ENCODE data around the gene ACTRT3. TPM values are rescaled to one million over a fixed set of nuclear protein-coding genes. Genes with fewer than 3 reads are reported as not detected.

Gene ACTRT3
- total and polyA plus RNA-seq, 12 donors = 0.32 to 4.4 (median 1.7) TPM

DNA sequence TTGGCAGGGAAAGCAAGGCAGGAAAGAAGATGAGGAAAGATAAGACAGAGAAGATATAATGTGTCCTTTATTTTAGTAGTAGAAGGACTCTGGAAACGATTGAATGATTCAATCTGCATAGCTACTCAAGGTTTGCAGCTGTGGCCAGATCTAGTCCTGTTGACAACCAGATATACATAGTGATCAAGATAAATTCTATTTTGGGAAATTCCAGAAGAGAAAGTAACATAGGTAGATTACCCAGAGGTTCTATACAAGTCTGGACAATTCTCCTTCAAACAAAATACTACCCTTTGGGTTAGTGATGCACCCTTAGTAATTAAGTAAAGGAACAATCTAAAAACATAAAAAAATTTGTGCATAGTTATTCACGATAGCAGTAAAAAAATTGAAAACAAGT is 13.9 kb downstream of the ACTRT3 start:
- Histone ChIP-seq H3K27me3 (no peaks in the 10 kb centered on the region), H3K36me3 (replicated peaks in 1 of 2) (no peaks in the 10 kb centered on the region), H3K9me3 (replicated peaks in 1 of 3) (no peaks in the 10 kb centered on the region), H3K4me3 (no peak overlapping the region), H3K27ac (no peak overlapping the region), H3K4me1 (replicated peaks in 1 of 2) (no peaks in the 10 kb centered on the region)
- no peak for DNase-seq
- intact Hi-C loops (cut with DNase I) = no loop called here
- WGBS, 4 donors = 48 to 57% (median 51%) methylated on average over 2 of the region's 2 CpGs
- TF ChIP-seq CTCF (IDR thresholded peaks at IDR 0.05) = no peak
- TF ChIP-seq POLR2A (IDR thresholded peaks at IDR 0.05) = no peak

- Histone ChIP-seq H3K4me1 (replicated peaks in 1 of 2) (no peaks in the 10 kb centered on the region), H3K4me3 (no peak overlapping the region), H3K9me3 (replicated peaks in 1 of 3) (no peaks in the 10 kb centered on the region), H3K36me3 (replicated peaks in 1 of 2) (no peaks in the 10 kb centered on the region), H3K27me3 (no peaks in the 10 kb centered on the region), H3K27ac (no peak overlapping the region)
- TF ChIP-seq POLR2A (IDR thresholded peaks at IDR 0.05) = no peak
- no peak for TF ChIP-seq CTCF (IDR thresholded peaks at IDR 0.05)
- WGBS, 4 donors = 77 to 90% (median 85%) methylated on average over 3 of the region's 3 CpGs
- intact Hi-C loops (cut with DNase I) = no loop called here
- DNase-seq = no peak
Measured at GRCh38 chr3:169754711-169755110, 14.7 kb downstream of the ACTRT3 start.

- Histone ChIP-seq H3K9me3 (replicated peaks in 1 of 3) (no peaks in the 10 kb centered on the region), H3K4me3 (no peak overlapping the region), H3K27ac (no peak overlapping the region), H3K4me1 (replicated peaks in 1 of 2) (no peaks in the 10 kb centered on the region), H3K27me3 (no peaks in the 10 kb centered on the region), H3K36me3 (replicated peaks in 1 of 2) (no peaks in the 10 kb centered on the region)
- intact Hi-C loops (cut with DNase I) = no loop called here
- TF ChIP-seq POLR2A (IDR thresholded peaks at IDR 0.05) = no peak
- no peak for TF ChIP-seq CTCF (IDR thresholded peaks at IDR 0.05)
- no peak for DNase-seq
- WGBS, 4 donors = 79 to 89% (median 83%) methylated on average over 2 of the region's 2 CpGs
Measured at GRCh38 chr3:169751875-169752274, 17.5 kb downstream of the ACTRT3 start.

DNA sequence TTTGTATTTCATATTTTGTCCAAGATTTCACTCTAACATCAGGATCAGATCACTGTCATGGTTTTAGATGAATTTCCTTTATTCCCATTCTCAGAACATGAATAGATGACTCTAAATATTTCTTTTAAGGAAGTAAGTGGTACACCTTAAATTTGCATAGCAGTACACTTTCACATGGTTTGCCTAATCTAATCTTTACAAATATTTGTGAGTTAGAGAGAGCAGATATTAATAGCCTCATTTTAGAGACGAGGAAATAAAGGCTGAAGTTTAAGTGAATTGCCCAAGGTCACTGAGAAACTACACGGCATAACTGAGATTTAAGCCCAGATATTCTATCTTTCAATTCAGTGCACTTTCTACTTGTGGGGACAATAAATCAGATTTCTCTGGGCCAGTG is 18.7 kb downstream of the ACTRT3 start:
- WGBS, 4 donors = 21 to 39% (median 38%) methylated on average over 2 of the region's 2 CpGs
- no peak for TF ChIP-seq POLR2A (IDR thresholded peaks at IDR 0.05)
- TF ChIP-seq CTCF (IDR thresholded peaks at IDR 0.05) = no peak
- Histone ChIP-seq H3K27ac (no peak overlapping the region), H3K27me3 (no peaks in the 10 kb centered on the region), H3K9me3 (replicated peaks in 1 of 3) (no peaks in the 10 kb centered on the region), H3K4me3 (no peak overlapping the region), H3K36me3 (replicated peaks in 1 of 2) (no peaks in the 10 kb centered on the region), H3K4me1 (replicated peaks in 1 of 2) (no peaks in the 10 kb centered on the region)
- intact Hi-C loops (cut with DNase I) = no loop called here
- DNase-seq = no peak
